Bronchial epithelial cell (primary cell): Measurements from ENCODE around the gene ARHGAP23. TPM values are rescaled to one million over a fixed set of nuclear protein-coding genes. Genes with fewer than 3 reads are reported as not detected.

ENCODE experiments used
- DNase-seq: peaks from one replicate; pipeline ENCODE4 v3.0.0-alpha.2; 2010; ENCODE audit warnings: low read depth
- FAIRE-seq: peaks from 2 replicates; lab custom pipeline; 2011; peaks lifted over from hg19 to GRCh38; lab: Jason Lieb, UNC
- H3K27me3 ChIP-seq: 2 replicates; pipeline ENCODE4 v1.5.1; 2011; ENCODE audit warnings: low read length; ENCODE audit not compliant: control insufficient read depth, insufficient read depth
- H3K36me3 ChIP-seq: 2 replicates; pipeline ENCODE4 v1.5.1; 2011; ENCODE audit warnings: low read length; ENCODE audit not compliant: control insufficient read depth, insufficient read depth
- H3K4me3 ChIP-seq: 2 replicates; pipeline ENCODE4 v1.5.1; 2011; ENCODE audit warnings: mild to moderate bottlenecking, low read depth, low read length, control low read depth
- total RNA-seq: library from RNA; depleted of rRNA; stranded (reverse); fragments of >200 nt; gene quantifications from 2 replicates; pipeline ENCODE4 v1.2.1, GENCODE V29; 2014
- TF ChIP-seq, protein P1 (sequence below): IDR thresholded peaks from 2 replicates; pipeline ENCODE4 v1.5.1; 2011; ENCODE audit warnings: mild to moderate bottlenecking, moderate library complexity, low read length, control low read depth, inconsistent platforms; ENCODE audit not compliant: insufficient read depth, severe bottlenecking

Gene ARHGAP23
- total RNA-seq, 1 donor from 2014 or later: 15.8 TPM

DNA sequence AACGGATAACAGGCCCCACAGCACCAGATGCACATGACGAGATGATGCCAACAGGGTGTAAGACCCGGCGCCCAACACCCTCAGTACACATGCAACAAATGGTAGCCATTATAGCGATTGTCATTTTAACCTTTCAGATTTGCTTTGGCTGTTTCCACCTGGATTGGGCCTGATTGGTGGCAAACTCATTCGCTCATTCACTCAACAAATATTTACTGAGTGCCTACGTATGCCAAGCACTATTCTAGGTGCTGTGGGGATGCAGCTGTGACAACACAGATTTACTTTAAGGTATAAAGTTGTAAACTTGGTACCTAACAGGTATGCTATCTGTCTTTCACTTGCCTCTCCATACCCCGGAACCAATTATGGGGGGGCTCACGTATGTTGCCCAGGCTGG is 110.6 kb downstream of the ARHGAP23 start:
- H3K27me3 ChIP-seq: peaks cover 14% of the 10 kb centered on the region
- TF ChIP-seq, protein P1, sequence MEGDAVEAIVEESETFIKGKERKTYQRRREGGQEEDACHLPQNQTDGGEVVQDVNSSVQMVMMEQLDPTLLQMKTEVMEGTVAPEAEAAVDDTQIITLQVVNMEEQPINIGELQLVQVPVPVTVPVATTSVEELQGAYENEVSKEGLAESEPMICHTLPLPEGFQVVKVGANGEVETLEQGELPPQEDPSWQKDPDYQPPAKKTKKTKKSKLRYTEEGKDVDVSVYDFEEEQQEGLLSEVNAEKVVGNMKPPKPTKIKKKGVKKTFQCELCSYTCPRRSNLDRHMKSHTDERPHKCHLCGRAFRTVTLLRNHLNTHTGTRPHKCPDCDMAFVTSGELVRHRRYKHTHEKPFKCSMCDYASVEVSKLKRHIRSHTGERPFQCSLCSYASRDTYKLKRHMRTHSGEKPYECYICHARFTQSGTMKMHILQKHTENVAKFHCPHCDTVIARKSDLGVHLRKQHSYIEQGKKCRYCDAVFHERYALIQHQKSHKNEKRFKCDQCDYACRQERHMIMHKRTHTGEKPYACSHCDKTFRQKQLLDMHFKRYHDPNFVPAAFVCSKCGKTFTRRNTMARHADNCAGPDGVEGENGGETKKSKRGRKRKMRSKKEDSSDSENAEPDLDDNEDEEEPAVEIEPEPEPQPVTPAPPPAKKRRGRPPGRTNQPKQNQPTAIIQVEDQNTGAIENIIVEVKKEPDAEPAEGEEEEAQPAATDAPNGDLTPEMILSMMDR: no peak
- DNase-seq (no peak), FAIRE-seq (no peak)
- no peaks in the 10 kb centered on the region for H3K36me3 ChIP-seq
- no peak overlapping the region for H3K4me3 ChIP-seq

DNA sequence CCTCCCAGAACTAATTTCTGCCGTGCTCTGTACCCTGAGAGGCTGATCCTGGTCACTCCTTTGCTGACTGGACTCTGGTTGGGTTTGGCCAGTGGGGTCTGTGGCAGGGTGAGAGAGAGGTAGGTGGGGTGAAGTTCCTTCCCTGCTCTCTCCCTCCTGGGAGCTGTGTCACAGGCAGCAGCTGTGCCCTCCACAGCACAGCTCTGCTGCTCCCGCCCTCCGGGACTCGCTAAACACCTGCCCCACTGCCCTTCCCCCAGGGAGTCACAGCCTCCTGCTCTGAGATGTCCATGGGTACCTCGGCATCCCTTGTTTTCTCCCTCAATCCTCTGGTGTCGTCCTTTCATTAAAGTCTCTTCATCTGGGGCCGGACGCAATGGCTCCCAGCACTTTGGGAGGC is 111.1 kb downstream of the ARHGAP23 start:
- DNase-seq (no peak), FAIRE-seq (no peak)
- TF ChIP-seq, protein P1: no peak
- peaks cover 11% of the 10 kb centered on the region for H3K27me3 ChIP-seq
- no peaks in the 10 kb centered on the region for H3K36me3 ChIP-seq
- H3K4me3 ChIP-seq: no peak overlapping the region

DNA sequence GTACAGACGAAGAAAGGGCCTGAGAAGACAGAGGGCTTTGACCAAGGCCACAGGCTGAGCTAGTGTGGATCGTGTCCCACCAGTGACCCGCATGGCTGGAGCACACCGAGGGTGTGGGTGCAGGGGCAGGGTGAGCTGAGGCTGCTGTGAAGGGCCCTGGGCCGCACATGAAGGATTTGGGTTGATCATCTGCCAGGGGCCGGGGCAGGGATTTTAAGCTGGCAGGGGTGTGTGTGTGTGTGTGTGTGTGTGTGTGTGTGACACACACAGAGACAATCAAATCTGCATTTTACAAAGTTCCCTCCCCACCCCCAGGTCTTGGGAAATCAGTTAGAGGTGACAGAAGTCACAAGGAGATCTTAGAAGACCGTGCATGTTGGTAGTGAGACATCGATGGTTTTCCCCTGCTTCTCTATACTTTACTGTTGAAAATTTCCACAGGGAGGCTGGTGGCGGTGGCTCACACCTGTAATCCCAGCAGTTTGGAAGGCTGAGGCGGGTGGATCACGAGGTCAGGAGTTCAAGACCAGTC is 112.3 kb downstream of the ARHGAP23 start:
- Histone ChIP-seq H3K36me3 (no peaks in the 10 kb centered on the region), H3K27me3 (peaks cover 9% of the 10 kb centered on the region), H3K4me3 (no peak overlapping the region)
- FAIRE-seq (no peak), DNase-seq (no peak)
- TF ChIP-seq, protein P1: no peak

DNA sequence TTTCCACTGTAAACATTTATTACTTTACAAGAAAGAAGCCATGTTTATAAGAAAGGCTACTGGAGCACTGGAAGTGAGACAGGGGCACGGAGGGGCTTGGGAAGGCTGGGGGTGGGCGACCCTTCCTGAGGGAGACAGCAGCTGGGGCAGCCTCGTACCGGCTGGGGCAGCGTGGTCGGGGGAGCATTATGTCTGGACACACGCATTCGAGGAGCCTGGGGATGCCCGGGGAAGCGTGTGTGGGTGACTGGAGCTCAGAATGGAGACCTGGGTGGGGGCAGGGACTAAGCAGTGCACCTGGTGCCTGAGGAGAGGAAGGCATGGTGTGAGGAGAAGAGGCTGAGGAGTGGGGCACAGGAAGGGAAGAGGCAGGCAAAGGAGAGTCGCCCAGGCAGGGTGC is 113.0 kb downstream of the ARHGAP23 start:
- peaks cover 6% of the 10 kb centered on the region for H3K27me3 ChIP-seq
- no peak for DNase-seq
- no peaks in the 10 kb centered on the region for H3K36me3 ChIP-seq
- TF ChIP-seq, protein P1: no peak
- FAIRE-seq: no peak
- no peak overlapping the region for H3K4me3 ChIP-seq

DNA sequence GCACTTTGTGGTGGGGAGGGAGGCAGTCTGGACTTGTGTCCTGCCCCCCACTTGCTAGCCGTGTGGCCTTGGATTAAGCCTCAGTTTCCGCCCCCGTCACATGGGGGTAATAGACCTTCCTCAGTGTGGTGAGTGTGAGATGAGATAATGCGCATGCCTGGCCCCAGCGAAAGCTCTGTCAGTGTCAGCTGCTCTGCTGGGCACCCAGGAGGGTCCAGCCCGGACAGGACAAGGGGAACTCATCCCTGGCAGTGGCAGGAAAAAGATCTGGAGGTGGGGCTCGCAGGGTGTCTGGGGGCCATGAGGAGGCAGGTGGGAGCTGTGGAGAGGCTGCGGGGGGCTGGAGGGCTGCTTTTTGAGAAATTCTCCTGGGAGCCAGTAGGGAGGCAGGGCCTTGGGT is 114.0 kb downstream of the ARHGAP23 start:
- DNase-seq (no peak), FAIRE-seq (no peak)
- no peak overlapping the region for H3K4me3 ChIP-seq
- no peaks in the 10 kb centered on the region for H3K36me3 ChIP-seq
- peaks cover 3% of the 10 kb centered on the region for H3K27me3 ChIP-seq
- TF ChIP-seq, protein P1: no peak

DNA sequence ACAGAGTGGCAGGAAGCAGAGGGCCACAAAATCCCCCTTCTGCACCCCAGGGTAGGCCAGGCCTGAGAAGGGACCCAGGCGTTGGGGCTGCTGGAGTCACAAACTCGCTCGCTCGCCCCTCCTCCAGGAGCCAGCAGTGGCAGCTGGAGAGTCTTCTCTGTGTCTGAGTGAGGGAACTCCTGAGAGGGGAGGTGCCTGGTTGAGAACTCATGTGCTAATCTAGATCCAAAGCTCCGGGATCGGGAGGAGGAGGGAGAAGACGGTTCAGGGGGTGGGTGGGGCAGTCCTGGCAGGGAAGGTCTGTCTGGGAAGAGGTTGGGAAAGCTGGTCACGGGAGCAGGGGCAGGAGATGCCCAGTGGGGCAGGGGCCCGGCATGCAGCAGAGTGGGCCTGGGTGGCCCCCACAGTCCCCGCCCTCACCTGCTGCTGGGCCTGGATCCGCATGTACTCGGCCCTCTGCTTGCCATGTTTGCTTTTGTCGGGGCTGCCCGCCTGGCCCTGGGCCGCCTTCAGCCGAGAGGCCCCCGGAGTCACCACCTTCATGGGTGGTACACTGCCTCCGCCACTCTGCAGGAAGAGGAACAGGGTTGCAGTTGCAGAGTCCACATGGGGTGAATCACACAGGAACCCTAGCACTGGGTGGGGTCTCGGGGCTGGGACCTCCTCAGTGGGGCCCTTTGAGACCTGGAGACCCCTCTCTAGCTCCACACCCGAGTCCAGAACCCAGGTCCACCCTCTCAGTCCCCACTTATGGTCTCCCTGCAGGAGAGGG is 115.3 kb downstream of the ARHGAP23 start:
- Histone ChIP-seq H3K4me3 (no peak overlapping the region), H3K27me3 (peaks cover 3% of the 10 kb centered on the region), H3K36me3 (no peaks in the 10 kb centered on the region)
- DNase-seq (no peak), FAIRE-seq (no peak)
- TF ChIP-seq, protein P1: no peak
